HEK293 (cell line): ENCODE results near the gene LRFN2.

ENCODE experiments used
- CTCF ChIP-seq: fragments of 450-650 bp; formaldehyde crosslinking; IDR thresholded peaks from 2 replicates; pipeline ENCODE4 v1.5.1; 2016; ENCODE audit warnings: missing biosample characterization, missing genetic modification characterization
- ELK4 ChIP-seq: IDR thresholded peaks from 2 replicates; pipeline ENCODE4 v1.6.1; 2011; ENCODE audit warnings: mild to moderate bottlenecking, low read depth, low read length, borderline replicate concordance
- KLF16 ChIP-seq: fragments of 450-650 bp; formaldehyde crosslinking; IDR thresholded peaks from 2 replicates; pipeline ENCODE4 v1.5.1; 2017; ENCODE audit warnings: missing biosample characterization, missing genetic modification characterization
- REST ChIP-seq: fragments of 450-650 bp; formaldehyde crosslinking; IDR thresholded peaks from 2 replicates; pipeline ENCODE4 v1.5.1; 2016; ENCODE audit warnings: missing biosample characterization, missing genetic modification characterization
- SETDB1 ChIP-seq: IDR thresholded peaks from one replicate; pipeline ENCODE4 v1.6.1; 2017; ENCODE audit warnings: mild to moderate bottlenecking, low read length, moderate library complexity, mixed read lengths; ENCODE audit not compliant: insufficient read length
- TRIM28 ChIP-seq: IDR thresholded peaks from 2 replicates; pipeline ENCODE4 v1.6.1; 2011; ENCODE audit warnings: low read length, control low read depth, borderline replicate concordance
- ZNF280C ChIP-seq: fragments of 450-650 bp; formaldehyde crosslinking; IDR thresholded peaks from 2 replicates; pipeline ENCODE4 v1.5.1; 2016; ENCODE audit warnings: missing biosample characterization, missing genetic modification characterization
- ZNF391 ChIP-seq: fragments of 450-650 bp; formaldehyde crosslinking; IDR thresholded peaks from 2 replicates; pipeline ENCODE4 v1.5.1; 2016; ENCODE audit warnings: low read depth, missing biosample characterization, missing genetic modification characterization, borderline replicate concordance
- ZNF426 ChIP-seq: fragments of 450-650 bp; formaldehyde crosslinking; IDR thresholded peaks from 2 replicates; pipeline ENCODE4 v1.5.1; 2017; ENCODE audit warnings: missing biosample characterization, missing genetic modification characterization, mild to moderate bottlenecking, inconsistent platforms, moderate library complexity
- ZNF777 ChIP-seq: fragments of 450-650 bp; formaldehyde crosslinking; IDR thresholded peaks from 2 replicates; pipeline ENCODE4 v1.5.1; 2017; ENCODE audit warnings: missing biosample characterization, missing genetic modification characterization, borderline replicate concordance
- ZNF785 ChIP-seq: fragments of 450-650 bp; formaldehyde crosslinking; IDR thresholded peaks from 2 replicates; pipeline ENCODE4 v1.5.1; 2016; ENCODE audit warnings: missing biosample characterization, missing genetic modification characterization

GRCh38 chr6:40535110-40535818, 51.9 kb downstream of the LRFN2 start:
- TF ChIP-seq ZNF426 (no peak), ZNF785 (tag by site-specific recombination) (no peak), SETDB1 (no peak), TRIM28 (no peak), ELK4 (no peak), ZNF777 (tag by site-specific recombination) (no peak), ZNF391 (tag by site-specific recombination) (no peak), KLF16 (tag by site-specific recombination) (no peak), CTCF (tag by site-specific recombination) (no peak), REST (tag by site-specific recombination) (no peak), ZNF280C (tag by site-specific recombination) (no peak)
